A549 treated with CpdA at 1 μM for 4 hours (cell line): ENCODE results near the gene PTH2R. TPM values are rescaled to one million over a fixed set of nuclear protein-coding genes. Genes with fewer than 3 reads are reported as not detected.

Experiments
- total RNA-seq: library from RNA; stranded (reverse); fragments of 200-300 nt; extraction: Qiagen RNA extraction; gene quantifications from 5 replicates; pipeline ENCODE4 v1.2.3, GENCODE V29; 2022; ENCODE audit warnings: low read depth

Gene PTH2R
- total RNA-seq = not detected in 5 replicates

GRCh38 chr2:208406474-208407451, at the start of gene PTH2R:
Gene PTH2R, plus strand, starts transcription at chr2:208406792. Its CDS starts 252 bp downstream, at chr2:208407044.

Other genes starting within 250 kb of the PTH2R start
- not detected in 5 replicates for gene CRYGA, start 243.2 kb upstream of the PTH2R start, total RNA-seq
- not detected in 5 replicates for gene C2orf80, start 216.8 kb upstream of the PTH2R start, total RNA-seq
- 76.3 to 92.9 TPM (median 80.0 TPM) in 5 replicates for gene IDH1, start 151.7 kb upstream of the PTH2R start, total RNA-seq
- gene PIKFYVE, start 140.5 kb upstream of the PTH2R start, total RNA-seq = 5.0 to 9.1 TPM (median 7.2 TPM) in 5 replicates